K562 (cell line): ENCODE data around the gene TCF4. TPM values are rescaled to one million over a fixed set of nuclear protein-coding genes. Genes with fewer than 3 reads are reported as not detected.

ENCODE experiments used
- ATAC-seq: fragments of 200-7000 bp; cut with Tn5 transposase; 3 replicates; pipeline ENCODE4 v1.9.1; 2020; ENCODE audit warnings: moderate library complexity
- BruUV-seq: library from RNA; stranded (reverse); fragments of 400-500 nt; replicated peaks from 2 replicates; lab custom pipeline; 2021; lab: Mats Ljungman, UMichigan
- CTCF ChIA-PET: fragments of 300-600 bp; formaldehyde crosslinking; extraction: SDS; loops from one replicate; lab custom pipeline; 2021; ENCODE audit warnings: low intra/inter-chr PET ratio; lab: Yijun Ruan, JAX
- POLR2A ChIA-PET: fragments of 300-600, 350-650 bp; sonication (Branson Sonifier 250); formaldehyde crosslinking; extraction: SDS; loops from one replicate; lab custom pipeline; 2021; ENCODE audit warnings: antibody characterized with exemption, inconsistent platforms; lab: Yijun Ruan, JAX
- DNase-seq, 4 experiments: peaks; one replicate each; pipeline versions ENCODE4 v3.0.0 to v3.0.0-alpha.2; 2011 to 2018; ENCODE audit warnings: low spot score in 3 of 4, mixed read lengths in 3 of 4; ENCODE audit errors: extremely low read depth in 1 of 4
- FAIRE-seq: peaks from 2 replicates; lab custom pipeline; 2011; peaks lifted over from hg19 to GRCh38; lab: Jason Lieb, UNC
- H2AFZ ChIP-seq: 2 replicates; pipeline ENCODE4 v1.6.0; 2011; ENCODE audit warnings: low read depth, low read length, control low read depth, inconsistent platforms
- H3K27ac ChIP-seq: fragments of 200-600 bp; 3 replicates; pipeline ENCODE4 v1.8.0; 2011; ENCODE audit warnings: low read depth, mild to moderate bottlenecking, control low read depth, inconsistent platforms, low read length, moderate library complexity, mixed read lengths; ENCODE audit errors: extremely low read depth
- H3K27me3 ChIP-seq, 2 experiments: fragments of 300-600 bp in 1 of 2; 2 replicates in 1 of 2; 3 replicates in 1 of 2; pipeline versions ENCODE4 v1.6.0 to v1.8.0; 2011; ENCODE audit warnings: inconsistent platforms in 2 of 2, low read length in 2 of 2, mild to moderate bottlenecking in 1 of 2, mixed read lengths in 1 of 2, moderate library complexity in 1 of 2; ENCODE audit not compliant: control insufficient read depth in 2 of 2, insufficient read depth in 2 of 2
- H3K36me3 ChIP-seq: fragments of 300-600 bp; 3 replicates; pipeline ENCODE4 v1.8.0; 2011; ENCODE audit warnings: mild to moderate bottlenecking, low read length, inconsistent platforms; ENCODE audit not compliant: control insufficient read depth, insufficient read depth
- H3K4me1 ChIP-seq, 2 experiments: fragments of 200-600 bp in 1 of 2; replicated peaks in 1 of 2; 2 replicates in 1 of 2; 3 replicates in 1 of 2; pipeline versions ENCODE4 v1.5.1 to v1.8.0; 2011; ENCODE audit warnings: inconsistent platforms in 2 of 2, low read length in 2 of 2, mild to moderate bottlenecking in 1 of 2, mixed read lengths in 1 of 2, moderate library complexity in 1 of 2; ENCODE audit not compliant: control insufficient read depth in 2 of 2, insufficient read depth in 2 of 2
- H3K4me2 ChIP-seq: 2 replicates; pipeline ENCODE4 v1.6.1; 2011; ENCODE audit warnings: low read length, control low read depth, inconsistent platforms, mixed read lengths; ENCODE audit not compliant: insufficient read depth
- H3K4me3 ChIP-seq: fragments of 200-600 bp; sonication (generic), shearing (Covaris generic); 2 replicates; pipeline ENCODE4 v1.5.1; 2016; ENCODE audit warnings: control low read depth, inconsistent platforms
- H3K79me2 ChIP-seq: fragments of 200-600 bp; 3 replicates; pipeline ENCODE4 v1.8.0; 2011; ENCODE audit warnings: low read length, inconsistent platforms; ENCODE audit not compliant: control insufficient read depth, insufficient read depth
- H3K9ac ChIP-seq, 2 experiments: 2 replicates each; pipeline versions ENCODE4 v1.6.0 to v1.6.1; 2011; ENCODE audit warnings: low read depth in 2 of 2, low read length in 2 of 2, control low read depth in 1 of 2, inconsistent platforms in 1 of 2, mild to moderate bottlenecking in 1 of 2, mixed read lengths in 1 of 2; ENCODE audit not compliant: insufficient read depth in 1 of 2
- H3K9me1 ChIP-seq: one replicate; pipeline ENCODE4 v1.6.0; 2011; ENCODE audit warnings: inconsistent platforms, mild to moderate bottlenecking, low read length, moderate library complexity; ENCODE audit not compliant: control insufficient read depth, insufficient read depth
- H3K9me3 ChIP-seq: replicated peaks from 2 replicates; pipeline ENCODE4 v1.5.1; 2011; ENCODE audit warnings: low read depth, low read length, inconsistent platforms; ENCODE audit not compliant: control insufficient read depth, insufficient read depth
- H4K20me1 ChIP-seq: replicated peaks from 2 replicates; pipeline ENCODE4 v1.6.1; 2011; ENCODE audit warnings: low read length, inconsistent platforms, mixed read lengths; ENCODE audit not compliant: control insufficient read depth, insufficient read depth
- SAP30 ChIP-seq: fragments of 200-600 bp; sonication (generic); IDR thresholded peaks from 2 replicates; pipeline ENCODE4 v1.6.1; 2012; ENCODE audit warnings: borderline replicate concordance, low read depth, mild to moderate bottlenecking, moderate library complexity, low read length, control low read depth, inconsistent platforms; ENCODE audit not compliant: insufficient read depth, poor library complexity, severe bottlenecking
- ZNF740 ChIP-seq, 3 experiments: fragments of 200-800 bp in 1 of 3; sonication (Bioruptor generic) in 1 of 3; sonication (generic) in 1 of 3; formaldehyde crosslinking in 1 of 3; IDR thresholded peaks; 2 replicates each; pipeline versions ENCODE4 v1.6.1 to v1.8.0; 2016 to 2022; ENCODE audit warnings: mild to moderate bottlenecking in 2 of 3, missing compliant biosample characterization in 2 of 3, missing genetic modification characterization in 2 of 3, missing genetic modification reagents in 1 of 3
- WGBS: fragments of 100-300 bp; shearing (Covaris generic); methylation state at CpG from one replicate; pipeline ENCODE4 v1.1.6; 2016; ENCODE audit warnings: low coverage, mixed read lengths; ENCODE audit not compliant: insufficient coverage; ENCODE audit errors: missing lambda C conversion rate; 5-methylcytosine and 5-hydroxymethylcytosine counted together
- in situ Hi-C: fragments of 300-500 bp; cut with MboI; formaldehyde crosslinking; loops from 4 replicates; pipeline ENCODE4 v1.15.0; 2018; ENCODE audit warnings: inconsistent platforms, mixed read lengths
- intact Hi-C: fragments of 100-400 bp; cut with micrococcal nuclease; formaldehyde crosslinking; loops from 2 replicates; pipeline ENCODE4 v1.14.2; 2022
- polyA plus RNA-seq, 8 experiments: library from polyadenylated mRNA; depleted of rRNA in 4 of 8; stranded (reverse) in 5 of 8; unstranded in 3 of 8; fragments of >200 nt; fragmentation: Nextera tagmentation in 2 of 8; fragmentation: Illumina TruSeq in 1 of 8; extraction: Ambion mirVana in 2 of 8; extraction: Trizol in 1 of 8; gene quantifications; 2 replicates each; pipeline versions ENCODE4 v1.2.1 to v1.2.3, GENCODE V29; 2011 to 2014; ENCODE audit warnings: inconsistent platforms in 1 of 8, missing spikeins in 1 of 8
- total RNA-seq, 7 experiments: library from RNA; depleted of rRNA in 6 of 7; stranded (reverse); fragments of >200 nt in 6 of 7; fragmentation: Illumina TruSeq in 2 of 7; extraction: Trizol in 2 of 7; gene quantifications; 2 replicates each; pipeline versions ENCODE4 v1.2.1 to v1.2.3, GENCODE V29; 2011 to 2021; ENCODE audit warnings: low replicate concordance in 1 of 7
- TF ChIP-seq, protein P1 (sequence below): sonication (generic); formaldehyde crosslinking; IDR thresholded peaks from 2 replicates; pipeline ENCODE4 v1.8.1; 2023; ENCODE audit warnings: mild to moderate bottlenecking, missing genetic modification reagents

The TCF4 gene
- total and polyA plus RNA-seq, 9 of the 15 experiments (the other 6 are each of a cell fraction or from before 2014, with no cell fraction given), result 4.8 to 24.7 (median 15.2) TPM

- Histone ChIP-seq H3K4me2 (no peak overlapping the region), H3K4me3 (no peak overlapping the region), H3K4me1 (no peaks in the 10 kb centered on the region), H3K9me1 (no peaks in the 10 kb centered on the region)
- 92% methylated on average over 3 of the region's 5 CpGs for WGBS
- TF ChIP-seq SAP30 (no peak), ZNF740 (CRISPR knock-in tag; IDR thresholded peaks at IDR 0.05) (no peak), ZNF740 (tag; IDR thresholded peaks at IDR 0.05) (no peak)
- TF ChIP-seq, protein P1, sequence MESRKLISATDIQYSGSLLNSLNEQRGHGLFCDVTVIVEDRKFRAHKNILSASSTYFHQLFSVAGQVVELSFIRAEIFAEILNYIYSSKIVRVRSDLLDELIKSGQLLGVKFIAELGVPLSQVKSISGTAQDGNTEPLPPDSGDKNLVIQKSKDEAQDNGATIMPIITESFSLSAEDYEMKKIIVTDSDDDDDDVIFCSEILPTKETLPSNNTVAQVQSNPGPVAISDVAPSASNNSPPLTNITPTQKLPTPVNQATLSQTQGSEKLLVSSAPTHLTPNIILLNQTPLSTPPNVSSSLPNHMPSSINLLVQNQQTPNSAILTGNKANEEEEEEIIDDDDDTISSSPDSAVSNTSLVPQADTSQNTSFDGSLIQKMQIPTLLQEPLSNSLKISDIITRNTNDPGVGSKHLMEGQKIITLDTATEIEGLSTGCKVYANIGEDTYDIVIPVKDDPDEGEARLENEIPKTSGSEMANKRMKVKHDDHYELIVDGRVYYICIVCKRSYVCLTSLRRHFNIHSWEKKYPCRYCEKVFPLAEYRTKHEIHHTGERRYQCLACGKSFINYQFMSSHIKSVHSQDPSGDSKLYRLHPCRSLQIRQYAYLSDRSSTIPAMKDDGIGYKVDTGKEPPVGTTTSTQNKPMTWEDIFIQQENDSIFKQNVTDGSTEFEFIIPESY (CRISPR knock-in tag), result 0 out of 2 replicates have a peak, but pooled peaks have one; percentile 27
- TF ChIP-seq, all 486 proteins: peak for 1
- no peaks in the 10 kb centered on the region for H3K9me3 ChIP-seq
- no peaks in the 10 kb centered on the region for H4K20me1 ChIP-seq
- DNase-seq (no peak), ATAC-seq (no peak), FAIRE-seq (no peak)
- BruUV-seq, result no TSS peak
- no peak overlapping the region for H3K27ac ChIP-seq
- ChIA-PET POLR2A (interaction anchor here (0.6 kb wide), 1 partner anchor 224 kb away, joined by 3 read pairs; no protein-coding TSS in a partner anchor), CTCF (no interaction called here)
- intact Hi-C loops, result no loop called here
- H3K36me3 ChIP-seq, result no peaks in the 10 kb centered on the region
- H3K9ac ChIP-seq, result no peak overlapping the region
- H3K27me3 ChIP-seq, result no peaks in the 10 kb centered on the region
- in situ Hi-C loops, result no loop called here
- no peak overlapping the region for H2AFZ ChIP-seq
- no peaks in the 10 kb centered on the region for H3K79me2 ChIP-seq
Observed at GRCh38 chr18:55375930-55376329, 212.1 kb downstream of the TCF4 start.
